Measurements from ENCODE around the gene UBE2F.

DNA sequence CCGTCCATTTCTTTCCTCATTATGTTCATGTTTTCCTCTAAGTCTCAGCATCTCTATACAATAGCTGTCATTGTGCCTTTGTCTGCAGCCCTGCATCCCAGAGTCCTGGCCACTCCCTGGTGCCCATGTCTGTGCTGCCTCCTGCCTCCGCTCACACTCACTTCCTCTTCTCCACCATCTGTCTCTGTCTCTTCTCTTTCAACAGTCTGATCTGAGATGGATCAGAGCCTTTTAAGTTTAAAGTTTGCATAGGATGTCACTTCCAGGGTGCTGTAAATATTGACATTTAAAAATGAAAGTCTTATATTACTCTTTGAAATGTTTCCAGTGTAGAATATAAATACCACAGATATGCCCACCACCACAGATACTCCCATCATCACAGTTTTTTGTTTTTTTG lies 42.7 kb downstream of the UBE2F start:
- TF ChIP-seq POLR2AphosphoS5 (IDR thresholded peaks at IDR 0.05; ENCODE audit: low read depth, low read length) (no peak), POLR2A (IDR thresholded peaks at IDR 0.05; ENCODE audit: low read depth, low read length) (no peak), TAF1 (IDR thresholded peaks at IDR 0.05; ENCODE audit: low read depth, low read length) (no peak), SPI1 (IDR thresholded peaks at IDR 0.05; ENCODE audit: low read depth, low read length) (peak; percentile 74)
